Colonic mucosa (tissue), 4 donors: ENCODE data around the gene CADM1. TPM values are rescaled to one million over a fixed set of nuclear protein-coding genes. Genes with fewer than 3 reads are reported as not detected.

ENCODE experiments used
- DNase-seq: peaks from one replicate; pipeline ENCODE4 v3.0.0-alpha.2; 2020
- H3K27ac ChIP-seq: fragments of 200-600 bp; one replicate; pipeline ENCODE4 v1.8.0; 2021
- H3K27me3 ChIP-seq: fragments of 200-600 bp; one replicate; pipeline ENCODE4 v1.8.0; 2021
- H3K36me3 ChIP-seq: fragments of 200-600 bp; one replicate; pipeline ENCODE4 v1.8.0; 2021
- H3K4me1 ChIP-seq: fragments of 200-600 bp; one replicate; pipeline ENCODE4 v1.8.0; 2021; ENCODE audit warnings: mild to moderate bottlenecking
- H3K4me3 ChIP-seq: fragments of 200-600 bp; one replicate; pipeline ENCODE4 v1.8.0; 2021
- H3K9ac ChIP-seq, 2 donors: one replicate each; pipeline ENCODE4 v1.7.0; 2013; ENCODE audit warnings: control low read depth in 2 of 2, low read depth in 2 of 2, low read length in 2 of 2
- H3K9me3 ChIP-seq: fragments of 200-600 bp; one replicate; pipeline ENCODE4 v1.8.0; 2021
- CTCF ChIP-seq: fragments of 200-600 bp; IDR thresholded peaks from one replicate; pipeline ENCODE4 v1.8.0; 2022; ENCODE audit warnings: antibody characterized with exemption, mild to moderate bottlenecking
- intact Hi-C: fragments of 100-400 bp; cut with DNase I; formaldehyde crosslinking; loops from one replicate; pipeline ENCODE4 v1.14.1; 2022
- total RNA-seq, 2 donors: library from RNA; stranded (reverse); fragmentation: NEBNext Ultra II Directional in 1 of 2; extraction: Animal tissue kit (Norgen Biotek cat#: 25700) in 1 of 2; gene quantifications; one replicate each; pipeline ENCODE4 v1.2.1, GENCODE V29; 2021
- donor health status: healthy.
- donor health status: DM: no; HTN: no; CAD: no.
- donor health status: DM: no; HTN: no; CAD: no.

The CADM1 gene
- total RNA-seq, 2 donors from 2014 or later, result 5.2 to 6.4 TPM

- intact Hi-C loops, result no loop called here
- Histone ChIP-seq H3K4me1 (no peaks in the 10 kb centered on the region), H3K27ac (no peak overlapping the region), H3K9me3 (no peaks in the 10 kb centered on the region), H3K4me3 (no peak overlapping the region), H3K9ac (no peak overlapping the region), H3K27me3 (no peaks in the 10 kb centered on the region), H3K36me3 (no peaks in the 10 kb centered on the region)
- no peak for TF ChIP-seq CTCF
- DNase-seq, result no peak
These were observed 205.8 kb downstream of the CADM1 start for GRCh38 chr11:115298300-115299012.

GRCh38 chr11:115297330-115297729, 206.9 kb downstream of the CADM1 start:
- Histone ChIP-seq H3K4me1 (no peaks in the 10 kb centered on the region), H3K4me3 (no peak overlapping the region), H3K27ac (no peak overlapping the region), H3K27me3 (no peaks in the 10 kb centered on the region), H3K36me3 (no peaks in the 10 kb centered on the region), H3K9ac (no peak overlapping the region), H3K9me3 (no peaks in the 10 kb centered on the region)
- intact Hi-C loops, result no loop called here
- no peak for DNase-seq
- TF ChIP-seq CTCF, result no peak

GRCh38 chr11:115291325-115291724, 212.9 kb downstream of the CADM1 start:
- H3K4me1 ChIP-seq, result no peaks in the 10 kb centered on the region
- no peaks in the 10 kb centered on the region for H3K9me3 ChIP-seq

GRCh38 chr11:115290893-115291292, 213.3 kb downstream of the CADM1 start:
- H3K4me3 ChIP-seq, result no peak overlapping the region
- no peaks in the 10 kb centered on the region for H3K27me3 ChIP-seq
- H3K9me3 ChIP-seq, result no peaks in the 10 kb centered on the region
- TF ChIP-seq CTCF, result no peak
- no peak overlapping the region for H3K27ac ChIP-seq
- no peaks in the 10 kb centered on the region for H3K4me1 ChIP-seq
- H3K36me3 ChIP-seq, result no peaks in the 10 kb centered on the region
- no peak overlapping the region for H3K9ac ChIP-seq
- no peak for DNase-seq
- intact Hi-C loops, result no loop called here

More at GRCh38 chr11:115291325-115291724, 212.9 kb downstream of the CADM1 start:
- Histone ChIP-seq H3K36me3 (no peaks in the 10 kb centered on the region), H3K27me3 (no peaks in the 10 kb centered on the region), H3K27ac (no peak overlapping the region), H3K9ac (no peak overlapping the region), H3K4me3 (no peak overlapping the region)
- intact Hi-C loops, result no loop called here
- no peak for DNase-seq
- no peak for TF ChIP-seq CTCF

GRCh38 chr11:115290479-115290878, 213.7 kb downstream of the CADM1 start:
- H3K4me1 ChIP-seq, result no peaks in the 10 kb centered on the region
- H3K9ac ChIP-seq, result no peak overlapping the region
- no peak overlapping the region for H3K27ac ChIP-seq
- H3K9me3 ChIP-seq, result no peaks in the 10 kb centered on the region
- H3K36me3 ChIP-seq, result no peaks in the 10 kb centered on the region
- H3K4me3 ChIP-seq, result no peak overlapping the region
- DNase-seq, result no peak
- intact Hi-C loops, result no loop called here
- no peak for TF ChIP-seq CTCF
- no peaks in the 10 kb centered on the region for H3K27me3 ChIP-seq
